ENCODE measurements around the gene SAMD1. TPM values are rescaled to one million over a fixed set of nuclear protein-coding genes. Genes with fewer than 3 reads are reported as not detected.
"Not testable (repeated sequence)": the region's sequence is repeated elsewhere in the genome, so short reads cannot be mapped to it uniquely, and the experiment has no call there.

The SAMD1 gene
- total and polyA plus RNA-seq, 2 donors (not counting 1 experiment from before 2014, with no cell fraction given) = 7.3 to 19.0 TPM

DNA sequence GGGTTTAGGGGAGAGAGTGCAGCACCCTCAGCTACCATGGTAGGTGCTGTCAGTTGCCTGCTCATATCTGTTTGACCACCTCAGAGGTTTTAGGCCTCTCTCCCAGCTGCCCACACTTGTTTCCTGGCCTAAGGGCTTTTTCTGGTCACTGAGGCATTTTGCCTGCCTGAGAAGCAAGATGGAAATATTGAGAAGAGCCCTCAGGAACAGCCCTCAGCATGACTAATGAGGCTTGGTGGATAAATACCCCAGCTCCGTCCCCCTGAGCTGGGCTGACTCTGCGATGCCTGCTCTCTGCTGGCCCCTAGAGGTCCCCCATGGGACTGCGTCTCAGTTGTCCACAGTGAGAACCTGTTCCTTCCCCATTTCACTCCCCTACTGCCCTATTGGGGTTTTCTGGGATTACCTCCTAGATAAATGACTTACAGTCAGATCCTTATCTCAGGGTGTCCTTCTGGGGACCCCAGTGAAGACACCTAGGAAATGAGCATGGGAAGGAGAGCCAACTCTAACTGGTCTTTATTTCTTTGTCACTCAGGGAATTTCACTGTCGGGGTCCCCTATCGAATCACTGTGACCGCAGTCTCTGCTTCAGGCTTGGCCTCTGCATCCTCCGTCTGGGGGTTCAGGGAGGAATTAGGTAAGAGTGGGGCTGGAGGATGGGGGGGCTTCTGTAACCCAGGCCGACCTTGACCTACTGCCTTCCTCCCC, 42.0 kb downstream of the SAMD1 start:
- H3K79me2 ChIP-seq (ENCODE audit: control insufficient read depth, insufficient read depth, low read length) = no peaks in the 10 kb centered on the region
- H3K36me3 ChIP-seq (ENCODE audit: control insufficient read depth, insufficient read depth, low read length) = no peaks in the 10 kb centered on the region
- TF ChIP-seq, protein P1, sequence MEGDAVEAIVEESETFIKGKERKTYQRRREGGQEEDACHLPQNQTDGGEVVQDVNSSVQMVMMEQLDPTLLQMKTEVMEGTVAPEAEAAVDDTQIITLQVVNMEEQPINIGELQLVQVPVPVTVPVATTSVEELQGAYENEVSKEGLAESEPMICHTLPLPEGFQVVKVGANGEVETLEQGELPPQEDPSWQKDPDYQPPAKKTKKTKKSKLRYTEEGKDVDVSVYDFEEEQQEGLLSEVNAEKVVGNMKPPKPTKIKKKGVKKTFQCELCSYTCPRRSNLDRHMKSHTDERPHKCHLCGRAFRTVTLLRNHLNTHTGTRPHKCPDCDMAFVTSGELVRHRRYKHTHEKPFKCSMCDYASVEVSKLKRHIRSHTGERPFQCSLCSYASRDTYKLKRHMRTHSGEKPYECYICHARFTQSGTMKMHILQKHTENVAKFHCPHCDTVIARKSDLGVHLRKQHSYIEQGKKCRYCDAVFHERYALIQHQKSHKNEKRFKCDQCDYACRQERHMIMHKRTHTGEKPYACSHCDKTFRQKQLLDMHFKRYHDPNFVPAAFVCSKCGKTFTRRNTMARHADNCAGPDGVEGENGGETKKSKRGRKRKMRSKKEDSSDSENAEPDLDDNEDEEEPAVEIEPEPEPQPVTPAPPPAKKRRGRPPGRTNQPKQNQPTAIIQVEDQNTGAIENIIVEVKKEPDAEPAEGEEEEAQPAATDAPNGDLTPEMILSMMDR (conservative IDR thresholded peaks at IDR 0.05 in 1 of 2, IDR thresholded peaks at IDR 0.05 in 1 of 2; ENCODE audit: low read depth in 1 of 2, low read length in 2 of 2) = peak; percentile 77 to 86
- TF ChIP-seq EZH2 (IDR thresholded peaks at IDR 0.05; ENCODE audit: low read length, missing control alignments) = no peak
- no peaks in the 10 kb centered on the region for H4K20me1 ChIP-seq (ENCODE audit: control insufficient read depth, extremely low read depth, insufficient read depth, low read length)
- peak in 1 of 2 donors; percentile 10 for DNase-seq (ENCODE audit: low read depth in 2 of 2)
- no peak overlapping the region for H3K4me3 ChIP-seq (replicated peaks in 1 of 4; ENCODE audit: control extremely low read depth in 1 of 4, insufficient read depth in 1 of 4, low read depth in 3 of 4, low read length in 4 of 4)
- H3K4me1 ChIP-seq (ENCODE audit: control insufficient read depth, extremely low read depth, insufficient read depth, low read length) = no peaks in the 10 kb centered on the region
- no peak overlapping the region for H3K4me2 ChIP-seq (ENCODE audit: extremely low read depth, insufficient read depth, low read length)
- H3K9ac ChIP-seq (ENCODE audit: insufficient read depth, low read length) = no peak overlapping the region
- no peak overlapping the region for H2AFZ ChIP-seq (ENCODE audit: low read length)
- no peaks in the 10 kb centered on the region for H3K27me3 ChIP-seq (ENCODE audit: control insufficient read depth, insufficient read depth, low read length)
- no peaks in the 10 kb centered on the region for H3K9me3 ChIP-seq (ENCODE audit: control insufficient read depth, insufficient read depth, low read depth, low read length)
- no peak overlapping the region for H3K27ac ChIP-seq (ENCODE audit: insufficient read depth, low read length)

DNA sequence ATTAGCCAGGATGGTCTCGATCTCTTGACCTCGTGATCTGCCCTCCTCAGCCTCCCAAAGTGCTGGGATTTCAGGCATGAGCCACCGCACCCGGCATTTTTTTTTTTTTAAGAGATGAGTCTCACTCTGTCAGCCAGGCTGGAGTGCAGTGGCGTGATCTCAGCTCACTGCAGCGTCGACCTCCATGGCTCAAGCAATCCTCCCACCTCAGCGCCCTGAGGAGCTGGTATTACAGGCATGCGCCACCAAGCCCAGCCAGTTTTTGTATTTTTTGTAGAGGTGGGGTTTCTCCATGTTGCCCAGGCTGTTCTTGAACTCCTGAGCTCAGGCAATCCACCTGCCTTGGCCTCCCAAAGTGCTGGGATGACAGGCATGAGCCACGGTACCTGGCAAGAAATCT, 42.7 kb downstream of the SAMD1 start:
- not testable (repeated sequence) for H3K4me3 ChIP-seq (replicated peaks in 1 of 4; ENCODE audit: control extremely low read depth in 1 of 4, insufficient read depth in 1 of 4, low read depth in 3 of 4, low read length in 4 of 4); H3K79me2 ChIP-seq (ENCODE audit: control insufficient read depth, insufficient read depth, low read length); H3K9me3 ChIP-seq (ENCODE audit: control insufficient read depth, insufficient read depth, low read depth, low read length); DNase-seq (ENCODE audit: low read depth in 2 of 2); H3K27ac ChIP-seq (ENCODE audit: insufficient read depth, low read length); H4K20me1 ChIP-seq (ENCODE audit: control insufficient read depth, extremely low read depth, insufficient read depth, low read length); H3K4me2 ChIP-seq (ENCODE audit: extremely low read depth, insufficient read depth, low read length); H3K27me3 ChIP-seq (ENCODE audit: control insufficient read depth, insufficient read depth, low read length); H3K4me1 ChIP-seq (ENCODE audit: control insufficient read depth, extremely low read depth, insufficient read depth, low read length); H3K9ac ChIP-seq (ENCODE audit: insufficient read depth, low read length); H3K36me3 ChIP-seq (ENCODE audit: control insufficient read depth, insufficient read depth, low read length); H2AFZ ChIP-seq (ENCODE audit: low read length)

DNA sequence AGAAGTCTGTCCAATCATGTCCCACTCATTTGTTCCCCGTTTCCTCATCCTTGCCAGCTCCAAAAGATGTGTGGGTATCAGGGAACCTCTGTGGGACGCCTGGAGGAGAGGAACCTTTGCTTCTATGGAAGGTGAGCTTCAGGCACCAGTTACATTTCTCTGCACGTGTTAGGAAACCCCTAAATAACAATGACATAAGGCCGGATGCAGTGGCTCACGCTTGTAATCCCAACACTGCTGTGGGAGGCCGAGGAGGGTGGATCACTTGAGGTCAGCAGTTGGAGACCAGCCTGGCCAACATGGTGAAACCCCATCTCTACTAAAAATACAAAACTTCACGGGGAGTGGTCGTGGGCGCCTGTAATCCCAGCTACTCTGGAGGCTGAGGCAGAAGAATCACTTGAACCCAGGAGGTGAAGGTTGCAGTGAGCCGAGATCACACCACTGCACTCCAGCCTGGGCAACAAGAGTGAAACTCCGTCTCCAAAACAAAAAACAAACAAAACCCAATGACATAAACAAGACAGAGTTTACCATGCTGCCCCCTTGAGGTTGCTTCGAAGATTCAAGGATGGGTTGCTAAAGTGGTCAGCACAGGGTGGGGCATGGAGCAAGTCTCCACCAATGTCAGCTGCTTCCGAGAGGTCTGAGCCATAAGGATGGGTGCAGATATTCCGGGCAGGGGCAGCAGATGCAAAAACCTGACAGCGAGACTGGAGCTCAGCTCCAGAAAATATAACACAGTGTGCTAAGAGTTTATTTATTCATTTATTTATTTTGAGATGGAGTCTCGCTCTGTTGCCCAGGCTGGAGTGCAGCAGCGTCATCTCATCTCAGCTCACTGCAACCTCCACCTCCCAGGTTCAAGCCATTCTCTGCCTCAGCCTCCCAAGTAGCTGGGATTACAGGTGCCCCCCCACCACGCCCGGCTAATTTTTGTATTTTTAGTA, 47.6 kb downstream of the SAMD1 start:
- not testable (repeated sequence) for H3K36me3 ChIP-seq (ENCODE audit: control insufficient read depth, insufficient read depth, low read length); H3K79me2 ChIP-seq (ENCODE audit: control insufficient read depth, insufficient read depth, low read length); H3K27me3 ChIP-seq (ENCODE audit: control insufficient read depth, insufficient read depth, low read length); H3K27ac ChIP-seq (ENCODE audit: insufficient read depth, low read length); H3K4me3 ChIP-seq (replicated peaks in 1 of 4; ENCODE audit: control extremely low read depth in 1 of 4, insufficient read depth in 1 of 4, low read depth in 3 of 4, low read length in 4 of 4); H3K4me2 ChIP-seq (ENCODE audit: extremely low read depth, insufficient read depth, low read length); H4K20me1 ChIP-seq (ENCODE audit: control insufficient read depth, extremely low read depth, insufficient read depth, low read length); H3K9me3 ChIP-seq (ENCODE audit: control insufficient read depth, insufficient read depth, low read depth, low read length); H3K9ac ChIP-seq (ENCODE audit: insufficient read depth, low read length); H3K4me1 ChIP-seq (ENCODE audit: control insufficient read depth, extremely low read depth, insufficient read depth, low read length)
- TF ChIP-seq, protein P1 (conservative IDR thresholded peaks at IDR 0.05 in 1 of 2, IDR thresholded peaks at IDR 0.05 in 1 of 2; ENCODE audit: low read depth in 1 of 2, low read length in 2 of 2) = peak; percentile 47 to 62
- peak overlapping the region; percentile 24 for H2AFZ ChIP-seq (ENCODE audit: low read length)
- peak; percentile 43 to 70 for DNase-seq (ENCODE audit: low read depth in 2 of 2)
